ENCODE measurements around the gene SKI. TPM values are rescaled to one million over a fixed set of nuclear protein-coding genes. Genes with fewer than 3 reads are reported as not detected.

SKI gene
- total RNA-seq, 2 experiments from 2014 or later = 4.7 to 11.7 TPM

- ChIA-PET POLR2A (no interaction called here), CTCF (ENCODE audit: unreplicated experiment) (no interaction called here)
- no peak for DNase-seq (ENCODE audit: low spot score)
- Histone ChIP-seq H3K4me2 (ENCODE audit: low read length) (no peak overlapping the region), H3K4me1 (ENCODE audit: insufficient read depth, low read length, poor library complexity, severe bottlenecking) (no peaks in the 10 kb centered on the region), H3K9me3 (ENCODE audit: low read length) (no peaks in the 10 kb centered on the region), H4K20me1 (ENCODE audit: insufficient read depth, low read length) (no peaks in the 10 kb centered on the region), H3K36me3 (ENCODE audit: insufficient read depth, low read length) (no peaks in the 10 kb centered on the region), H3K4me3 (ENCODE audit: low read depth, low read length, poor library complexity, severe bottlenecking) (no peak overlapping the region), H3K79me2 (ENCODE audit: insufficient read depth, low read depth, low read length) (no peaks in the 10 kb centered on the region), H3K27ac (ENCODE audit: low read depth, low read length, poor library complexity, severe bottlenecking) (no peak overlapping the region), H3K9me2 (ENCODE audit: insufficient read depth, low read length) (no peaks in the 10 kb centered on the region), H2AFZ (ENCODE audit: low read length) (no peak overlapping the region)
- intact Hi-C loops (cut with micrococcal nuclease; ENCODE audit: unreplicated experiment) = no loop called here
- BruUV-seq (replicated peaks) = no TSS peak
- TF ChIP-seq EZH2phosphoT487 (IDR thresholded peaks at IDR 0.05; ENCODE audit: borderline replicate concordance, low read depth, low read length) = no peak
- TF ChIP-seq, protein P1, sequence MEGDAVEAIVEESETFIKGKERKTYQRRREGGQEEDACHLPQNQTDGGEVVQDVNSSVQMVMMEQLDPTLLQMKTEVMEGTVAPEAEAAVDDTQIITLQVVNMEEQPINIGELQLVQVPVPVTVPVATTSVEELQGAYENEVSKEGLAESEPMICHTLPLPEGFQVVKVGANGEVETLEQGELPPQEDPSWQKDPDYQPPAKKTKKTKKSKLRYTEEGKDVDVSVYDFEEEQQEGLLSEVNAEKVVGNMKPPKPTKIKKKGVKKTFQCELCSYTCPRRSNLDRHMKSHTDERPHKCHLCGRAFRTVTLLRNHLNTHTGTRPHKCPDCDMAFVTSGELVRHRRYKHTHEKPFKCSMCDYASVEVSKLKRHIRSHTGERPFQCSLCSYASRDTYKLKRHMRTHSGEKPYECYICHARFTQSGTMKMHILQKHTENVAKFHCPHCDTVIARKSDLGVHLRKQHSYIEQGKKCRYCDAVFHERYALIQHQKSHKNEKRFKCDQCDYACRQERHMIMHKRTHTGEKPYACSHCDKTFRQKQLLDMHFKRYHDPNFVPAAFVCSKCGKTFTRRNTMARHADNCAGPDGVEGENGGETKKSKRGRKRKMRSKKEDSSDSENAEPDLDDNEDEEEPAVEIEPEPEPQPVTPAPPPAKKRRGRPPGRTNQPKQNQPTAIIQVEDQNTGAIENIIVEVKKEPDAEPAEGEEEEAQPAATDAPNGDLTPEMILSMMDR (conservative IDR thresholded peaks at IDR 0.05; ENCODE audit: low read length) = no peak
These were observed 119.8 kb downstream of the SKI start for GRCh38 chr1:2347896-2348295.

DNA sequence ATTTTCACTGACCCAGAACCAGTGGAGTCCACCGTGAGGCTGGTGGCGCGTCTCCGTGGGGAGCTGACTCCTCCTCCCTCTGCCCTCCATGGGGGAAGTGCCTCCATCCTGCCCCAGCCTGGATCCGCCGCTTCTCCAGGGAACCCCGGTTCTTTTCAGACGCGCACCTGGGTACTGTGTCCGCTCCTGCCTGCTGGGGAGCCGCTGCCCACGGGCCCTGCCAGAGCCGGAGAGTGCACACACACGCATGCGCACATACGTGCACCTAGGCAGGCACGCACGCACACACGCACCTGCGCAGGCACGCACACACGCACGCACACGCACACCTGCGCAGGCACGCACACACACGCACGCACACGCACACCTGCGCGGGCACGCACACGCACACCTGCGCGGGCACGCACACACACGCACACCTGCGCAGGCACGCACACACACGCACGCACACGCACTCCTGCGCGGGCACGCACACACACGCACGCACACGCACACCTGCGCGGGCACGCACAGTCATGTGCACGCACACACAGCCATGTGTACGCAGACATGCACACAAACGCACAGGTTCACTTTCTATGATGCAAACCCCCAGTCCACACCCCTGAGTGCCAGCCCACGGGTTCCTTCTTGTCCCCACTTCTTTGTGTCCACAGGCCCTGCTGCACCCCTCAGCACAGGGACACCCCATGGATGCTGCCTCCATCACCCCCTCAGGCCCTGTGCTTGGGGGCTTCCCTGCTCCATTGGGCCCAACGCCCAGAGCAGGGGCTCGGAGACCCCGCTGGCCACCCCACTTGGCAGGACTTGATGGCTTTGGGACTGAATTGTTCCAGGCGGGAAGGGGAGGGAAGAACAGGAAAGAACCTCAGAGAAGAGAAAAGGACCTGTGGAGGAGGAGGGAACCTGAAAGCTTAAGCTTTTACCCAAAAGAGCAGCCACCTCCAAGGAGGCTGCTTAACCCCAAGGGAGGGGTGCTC lies 120.5 kb downstream of the SKI start:
- Histone ChIP-seq H3K27ac (ENCODE audit: low read depth, low read length, poor library complexity, severe bottlenecking) (no peak overlapping the region), H3K4me1 (ENCODE audit: insufficient read depth, low read length, poor library complexity, severe bottlenecking) (no peaks in the 10 kb centered on the region), H3K36me3 (ENCODE audit: insufficient read depth, low read length) (no peaks in the 10 kb centered on the region), H3K9me3 (ENCODE audit: low read length) (no peaks in the 10 kb centered on the region), H3K4me2 (ENCODE audit: low read length) (no peak overlapping the region), H3K4me3 (ENCODE audit: low read depth, low read length, poor library complexity, severe bottlenecking) (no peak overlapping the region), H3K79me2 (ENCODE audit: insufficient read depth, low read depth, low read length) (no peaks in the 10 kb centered on the region), H2AFZ (ENCODE audit: low read length) (no peak overlapping the region), H3K9me2 (ENCODE audit: insufficient read depth, low read length) (no peaks in the 10 kb centered on the region), H4K20me1 (ENCODE audit: insufficient read depth, low read length) (no peaks in the 10 kb centered on the region)
- ChIA-PET CTCF (ENCODE audit: unreplicated experiment) (no interaction called here), POLR2A (no interaction called here)
- BruUV-seq (replicated peaks) = no TSS peak
- no peak for DNase-seq (ENCODE audit: low spot score)
- intact Hi-C loops (cut with micrococcal nuclease; ENCODE audit: unreplicated experiment) = no loop called here
- no peak for TF ChIP-seq EZH2phosphoT487 (IDR thresholded peaks at IDR 0.05; ENCODE audit: borderline replicate concordance, low read depth, low read length)
- TF ChIP-seq, protein P1 (conservative IDR thresholded peaks at IDR 0.05; ENCODE audit: low read length) = no peak

GRCh38 chr1:2349806-2350205 lies 121.7 kb downstream of the SKI start:
- no peaks in the 10 kb centered on the region for H4K20me1 ChIP-seq (ENCODE audit: insufficient read depth, low read length)
- no peaks in the 10 kb centered on the region for H3K9me3 ChIP-seq (ENCODE audit: low read length)
- no peak overlapping the region for H3K4me3 ChIP-seq (ENCODE audit: low read depth, low read length, poor library complexity, severe bottlenecking)
- BruUV-seq (replicated peaks) = no TSS peak
- no peak for DNase-seq (ENCODE audit: low spot score)
- H2AFZ ChIP-seq (ENCODE audit: low read length) = no peak overlapping the region
- H3K27ac ChIP-seq (ENCODE audit: low read depth, low read length, poor library complexity, severe bottlenecking) = no peak overlapping the region
- TF ChIP-seq, protein P1 (conservative IDR thresholded peaks at IDR 0.05; ENCODE audit: low read length) = no peak
- TF ChIP-seq EZH2phosphoT487 (IDR thresholded peaks at IDR 0.05; ENCODE audit: borderline replicate concordance, low read depth, low read length) = no peak
- H3K79me2 ChIP-seq (ENCODE audit: insufficient read depth, low read depth, low read length) = no peaks in the 10 kb centered on the region
- H3K36me3 ChIP-seq (ENCODE audit: insufficient read depth, low read length) = no peaks in the 10 kb centered on the region
- no peaks in the 10 kb centered on the region for H3K9me2 ChIP-seq (ENCODE audit: insufficient read depth, low read length)
- intact Hi-C loops (cut with micrococcal nuclease; ENCODE audit: unreplicated experiment) = no loop called here
- ChIA-PET POLR2A (no interaction called here), CTCF (ENCODE audit: unreplicated experiment) (no interaction called here)
- H3K4me1 ChIP-seq (ENCODE audit: insufficient read depth, low read length, poor library complexity, severe bottlenecking) = no peaks in the 10 kb centered on the region
- H3K4me2 ChIP-seq (ENCODE audit: low read length) = no peak overlapping the region

Data from OCI-LY7 (cell line).